Esophagus muscularis mucosa (tissue), 3 donors: ENCODE data around the gene ELFN1.

Experiments
- CTCF ChIP-seq, 3 experiments: fragments of 200-600 bp in 2 of 3; fragments of 450-650 bp in 1 of 3; sonication (generic) in 2 of 3; IDR thresholded peaks; one replicate each; pipeline ENCODE4 v1.5.1; 2017 to 2019; ENCODE audit warnings: antibody characterized with exemption in 3 of 3, mild to moderate bottlenecking in 2 of 3, moderate library complexity in 1 of 3
- POLR2AphosphoS5 ChIP-seq, 2 donors: sonication (generic); formaldehyde crosslinking; IDR thresholded peaks; one replicate each; pipeline ENCODE4 v1.6.1; 2017; ENCODE audit warnings: antibody characterized with exemption in 2 of 2

GRCh38 chr7:1693991-1694524 lies 24.0 kb downstream of the ELFN1 start:
- TF ChIP-seq CTCF (IDR thresholded peaks at IDR 0.05) (no peak), POLR2AphosphoS5 (IDR thresholded peaks at IDR 0.05) (no peak)
